T-helper 1 cell treated with Interleukin-12 subunit alpha and Interleukin-12 subunit beta and Interleukin-4 antibody, amounts not matched to agents 30 μg/mL and 1 μg/mL, for 36 hours (primary cell): ENCODE measurements around the gene RBKS.

Source experiments
- H3K27ac Mint-ChIP-seq: one replicate; pipeline ENCODE4 v1.8.0; 2021; ENCODE audit warnings: mild to moderate bottlenecking, mixed read lengths
- H3K27me3 Mint-ChIP-seq: one replicate; pipeline ENCODE4 v1.8.0; 2021; ENCODE audit warnings: low read depth, mixed read lengths
- H3K36me3 Mint-ChIP-seq: one replicate; pipeline ENCODE4 v1.8.0; 2021; ENCODE audit warnings: low read depth, mixed read lengths
- H3K4me1 Mint-ChIP-seq: one replicate; pipeline ENCODE4 v1.8.0; 2021; ENCODE audit warnings: low read depth, mixed read lengths
- H3K4me3 Mint-ChIP-seq: one replicate; pipeline ENCODE4 v1.8.0; 2021; ENCODE audit warnings: mild to moderate bottlenecking, moderate library complexity, mixed read lengths
- H3K9me3 Mint-ChIP-seq: one replicate; pipeline ENCODE4 v1.8.0; 2021; ENCODE audit warnings: mixed read lengths

RBKS gene

DNA sequence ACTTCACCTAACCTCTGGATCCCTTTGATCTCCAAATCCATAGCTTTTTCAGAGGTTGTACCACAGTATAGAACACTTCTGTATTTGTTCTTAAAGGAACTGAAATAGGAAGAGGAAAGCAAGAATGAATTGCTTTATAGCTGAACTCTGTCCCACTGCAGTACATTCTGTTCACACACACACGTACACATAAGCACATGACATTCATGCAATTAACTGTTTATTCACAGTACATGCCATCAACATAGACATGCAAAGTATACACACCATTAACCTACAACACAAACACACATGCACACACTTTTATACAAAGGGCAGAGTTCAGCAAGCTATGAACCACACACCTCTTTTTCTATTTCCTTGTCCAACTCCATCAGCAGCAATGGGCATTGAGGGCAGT is 75.4 kb downstream of the RBKS start:
- Mint-ChIP-seq H3K9me3 (no peaks in the 10 kb centered on the region), H3K36me3 (no peaks in the 10 kb centered on the region), H3K27me3 (peaks cover 11% of the 10 kb centered on the region), H3K27ac (no peak overlapping the region), H3K4me1 (peaks cover 5% of the 10 kb centered on the region), H3K4me3 (no peak overlapping the region)

GRCh38 chr2:27811768-27812167 is 78.4 kb downstream of the RBKS start:
- Mint-ChIP-seq H3K9me3 (no peaks in the 10 kb centered on the region), H3K36me3 (no peaks in the 10 kb centered on the region), H3K4me1 (peaks cover 5% of the 10 kb centered on the region), H3K4me3 (no peak overlapping the region), H3K27ac (no peak overlapping the region), H3K27me3 (peaks cover 11% of the 10 kb centered on the region)

DNA sequence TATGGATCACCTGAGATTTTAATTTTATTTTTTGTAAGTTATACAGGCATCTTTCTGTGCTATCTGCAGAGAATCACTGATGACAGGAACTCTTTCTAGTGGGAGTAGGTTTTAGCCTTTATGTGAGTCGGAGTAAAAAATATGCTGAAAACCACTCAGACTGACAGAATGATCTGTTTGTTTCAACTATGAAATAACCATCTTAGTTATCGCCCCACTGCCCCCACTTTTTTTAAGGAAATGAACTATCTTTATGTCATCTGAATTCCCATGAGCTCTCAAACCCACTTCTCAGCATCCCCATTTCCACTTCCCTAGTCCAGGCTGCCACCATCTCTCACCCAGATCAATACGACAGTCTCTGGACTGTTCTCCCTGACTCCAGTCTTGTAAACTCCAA is 79.7 kb downstream of the RBKS start:
- H3K36me3 Mint-ChIP-seq, result no peaks in the 10 kb centered on the region
- no peaks in the 10 kb centered on the region for H3K9me3 Mint-ChIP-seq
- H3K27me3 Mint-ChIP-seq, result peaks cover 11% of the 10 kb centered on the region
- no peak overlapping the region for H3K27ac Mint-ChIP-seq
- H3K4me1 Mint-ChIP-seq, result peaks cover 5% of the 10 kb centered on the region
- no peak overlapping the region for H3K4me3 Mint-ChIP-seq

DNA sequence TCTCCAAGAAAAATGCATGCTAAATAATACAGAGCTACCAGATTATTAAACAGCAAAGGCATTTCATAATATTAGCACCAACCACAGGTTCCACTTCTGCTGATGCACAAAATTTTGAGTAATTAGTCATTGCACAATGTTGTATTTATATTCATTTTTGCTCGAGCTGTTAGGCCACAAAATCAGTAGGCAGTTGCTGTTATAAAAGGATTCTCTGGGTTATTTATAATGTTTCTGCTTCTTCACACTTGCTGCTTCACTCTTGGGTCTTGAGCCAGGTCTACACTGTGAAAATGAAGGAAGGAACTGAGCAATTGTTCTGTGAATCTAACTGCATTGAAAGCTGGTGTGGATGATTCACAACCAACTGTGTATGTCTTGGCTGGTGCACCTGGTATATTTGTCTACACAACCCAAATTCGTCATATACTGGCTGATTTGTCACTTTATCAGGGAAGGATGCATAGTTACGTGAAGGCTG is 80.4 kb downstream of the RBKS start:
- no peaks in the 10 kb centered on the region for H3K36me3 Mint-ChIP-seq
- no peaks in the 10 kb centered on the region for H3K9me3 Mint-ChIP-seq
- no peak overlapping the region for H3K27ac Mint-ChIP-seq
- no peak overlapping the region for H3K4me3 Mint-ChIP-seq
- peaks cover 5% of the 10 kb centered on the region for H3K4me1 Mint-ChIP-seq
- peaks cover 11% of the 10 kb centered on the region for H3K27me3 Mint-ChIP-seq

GRCh38 chr2:27808984-27809383 is 81.2 kb downstream of the RBKS start:
- Mint-ChIP-seq H3K4me3 (no peak overlapping the region), H3K36me3 (no peaks in the 10 kb centered on the region), H3K9me3 (no peaks in the 10 kb centered on the region), H3K4me1 (peaks cover 5% of the 10 kb centered on the region), H3K27me3 (peaks cover 7% of the 10 kb centered on the region), H3K27ac (no peak overlapping the region)

GRCh38 chr2:27808418-27808817 is 81.8 kb downstream of the RBKS start:
- no peaks in the 10 kb centered on the region for H3K36me3 Mint-ChIP-seq
- H3K27ac Mint-ChIP-seq, result no peak overlapping the region
- peaks cover 5% of the 10 kb centered on the region for H3K4me1 Mint-ChIP-seq
- no peak overlapping the region for H3K4me3 Mint-ChIP-seq
- no peaks in the 10 kb centered on the region for H3K9me3 Mint-ChIP-seq
- peaks cover 7% of the 10 kb centered on the region for H3K27me3 Mint-ChIP-seq

DNA sequence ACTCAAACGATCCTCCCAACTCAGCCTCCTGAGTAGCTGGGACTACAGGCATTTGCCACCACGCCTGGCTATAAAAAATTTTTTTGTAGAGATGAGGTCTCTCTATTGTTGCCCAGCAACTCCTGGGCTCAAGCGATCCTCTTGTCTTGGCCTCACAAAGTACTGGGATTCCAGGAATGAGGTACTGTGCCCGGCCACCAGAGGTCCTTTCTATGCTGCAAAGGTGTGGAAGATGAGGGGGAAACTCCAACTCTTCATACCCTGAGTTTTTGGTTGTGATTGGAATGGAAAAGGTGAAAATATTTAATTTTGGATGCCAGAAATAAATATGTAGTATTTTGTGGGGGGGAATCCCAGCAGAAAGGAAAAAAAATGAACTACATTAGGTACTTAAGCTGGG is 82.7 kb downstream of the RBKS start:
- Mint-ChIP-seq H3K4me1 (peaks cover 5% of the 10 kb centered on the region), H3K27me3 (peaks cover 7% of the 10 kb centered on the region)

GRCh38 chr2:27806311-27807059 is 83.7 kb downstream of the RBKS start:
- Mint-ChIP-seq H3K27ac (no peak overlapping the region), H3K9me3 (no peaks in the 10 kb centered on the region), H3K36me3 (no peaks in the 10 kb centered on the region), H3K4me3 (no peak overlapping the region), H3K4me1 (peaks cover 3% of the 10 kb centered on the region), H3K27me3 (peaks cover 4% of the 10 kb centered on the region)

More for the DNA sequence above, 82.7 kb downstream of the RBKS start:
- Mint-ChIP-seq H3K36me3 (no peaks in the 10 kb centered on the region), H3K4me3 (no peak overlapping the region), H3K9me3 (no peaks in the 10 kb centered on the region), H3K27ac (no peak overlapping the region)

DNA sequence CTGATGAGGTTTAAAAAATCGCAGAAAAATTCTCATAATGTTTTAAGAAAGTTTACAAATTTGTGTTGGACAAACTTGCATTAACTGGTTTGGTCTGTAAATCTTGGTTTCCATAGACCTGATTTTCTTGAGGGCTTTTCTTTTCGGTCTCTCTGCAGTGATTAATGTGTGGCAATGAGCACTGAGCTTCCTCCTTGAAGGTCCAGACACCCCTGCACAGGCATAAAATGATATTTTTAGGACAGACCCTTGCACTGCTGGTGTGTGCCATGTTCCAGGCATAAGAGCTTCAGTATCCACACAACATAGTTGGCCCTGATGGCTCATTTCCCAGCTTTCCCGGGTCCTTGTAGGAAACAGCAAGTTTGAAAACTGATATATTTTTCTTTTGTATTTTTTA is 85.0 kb downstream of the RBKS start:
- Mint-ChIP-seq H3K27me3 (peaks cover 2% of the 10 kb centered on the region), H3K4me3 (no peak overlapping the region), H3K36me3 (no peaks in the 10 kb centered on the region), H3K9me3 (no peaks in the 10 kb centered on the region), H3K27ac (no peak overlapping the region), H3K4me1 (peaks cover 3% of the 10 kb centered on the region)

DNA sequence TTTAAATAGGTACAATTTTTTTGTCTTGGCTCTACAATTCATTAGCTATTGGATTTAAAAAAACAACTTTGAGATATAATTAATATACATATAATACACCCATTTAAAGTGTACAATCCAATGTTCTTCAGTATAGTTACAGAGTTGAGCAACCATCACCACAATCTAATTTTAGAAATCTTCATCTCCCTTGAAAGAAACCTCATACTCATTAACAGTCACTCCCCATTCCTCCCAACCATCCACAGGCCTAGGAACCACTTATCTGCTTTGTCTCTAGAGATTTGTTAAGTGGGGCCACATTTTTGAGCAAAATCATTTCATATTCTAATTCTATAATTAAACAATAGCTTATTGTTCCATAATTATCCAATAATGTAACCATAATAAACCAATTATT is 86.0 kb downstream of the RBKS start:
- no peak overlapping the region for H3K27ac Mint-ChIP-seq
- H3K4me1 Mint-ChIP-seq, result no peaks in the 10 kb centered on the region
- no peak overlapping the region for H3K4me3 Mint-ChIP-seq
- H3K9me3 Mint-ChIP-seq, result no peaks in the 10 kb centered on the region
- H3K27me3 Mint-ChIP-seq, result no peaks in the 10 kb centered on the region
- no peaks in the 10 kb centered on the region for H3K36me3 Mint-ChIP-seq

DNA sequence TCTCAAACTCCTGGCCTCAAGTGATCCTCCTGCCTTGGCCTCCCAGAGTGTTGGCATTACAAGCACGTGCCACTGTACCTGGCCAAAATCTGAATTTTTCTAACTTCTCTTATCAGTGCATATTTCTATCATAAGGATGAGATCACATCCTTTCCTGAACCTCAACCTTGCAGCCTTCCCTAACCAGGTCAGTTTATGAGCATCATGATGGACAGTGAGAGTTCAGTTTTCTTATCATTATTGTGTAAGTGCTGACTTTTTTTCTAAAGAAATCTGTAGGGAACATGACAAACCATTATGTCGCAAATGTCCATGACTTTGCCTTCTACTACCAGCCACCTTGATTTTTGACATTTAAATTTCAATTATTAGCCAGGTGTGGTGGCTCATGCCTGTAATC is 87.1 kb downstream of the RBKS start:
- Mint-ChIP-seq H3K27me3 (no peaks in the 10 kb centered on the region), H3K4me1 (no peaks in the 10 kb centered on the region), H3K27ac (no peak overlapping the region), H3K9me3 (no peaks in the 10 kb centered on the region), H3K36me3 (no peaks in the 10 kb centered on the region), H3K4me3 (no peak overlapping the region)

GRCh38 chr2:27802547-27802946 is 87.6 kb downstream of the RBKS start:
- Mint-ChIP-seq H3K9me3 (no peaks in the 10 kb centered on the region), H3K27ac (no peak overlapping the region)

DNA sequence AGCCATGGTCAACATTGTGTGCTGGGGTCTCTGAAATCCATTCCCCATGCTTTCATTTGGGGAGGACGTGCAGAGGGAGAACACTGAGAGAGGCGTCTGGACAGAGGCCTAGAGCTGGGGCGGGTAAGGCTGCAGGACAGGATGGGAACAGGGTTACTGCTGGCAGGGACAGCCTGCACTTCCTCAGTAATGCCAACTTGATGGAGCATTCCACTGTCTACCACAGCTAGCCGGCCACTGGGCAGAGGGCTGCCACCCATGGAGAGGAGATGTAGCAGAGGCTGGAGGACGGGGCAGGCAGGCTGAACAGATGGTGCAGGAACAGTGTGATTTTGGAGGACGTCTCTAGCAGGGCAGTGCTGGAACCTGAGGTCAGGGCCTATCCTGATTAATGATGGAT is 89.3 kb downstream of the RBKS start:
- H3K27me3 Mint-ChIP-seq, result no peaks in the 10 kb centered on the region
- no peak overlapping the region for H3K4me3 Mint-ChIP-seq
- H3K4me1 Mint-ChIP-seq, result no peaks in the 10 kb centered on the region
- H3K27ac Mint-ChIP-seq, result no peak overlapping the region
- H3K9me3 Mint-ChIP-seq, result no peaks in the 10 kb centered on the region
- H3K36me3 Mint-ChIP-seq, result no peaks in the 10 kb centered on the region

More at GRCh38 chr2:27802547-27802946, 87.6 kb downstream of the RBKS start:
- no peaks in the 10 kb centered on the region for H3K27me3 Mint-ChIP-seq
- no peaks in the 10 kb centered on the region for H3K36me3 Mint-ChIP-seq
- no peaks in the 10 kb centered on the region for H3K4me1 Mint-ChIP-seq
- H3K4me3 Mint-ChIP-seq, result no peak overlapping the region

GRCh38 chr2:27799646-27800010 is 90.6 kb downstream of the RBKS start:
- Mint-ChIP-seq H3K4me3 (no peak overlapping the region), H3K9me3 (no peaks in the 10 kb centered on the region), H3K27me3 (no peaks in the 10 kb centered on the region), H3K27ac (no peak overlapping the region), H3K36me3 (no peaks in the 10 kb centered on the region), H3K4me1 (no peaks in the 10 kb centered on the region)

GRCh38 chr2:27798948-27799645 is 91.1 kb downstream of the RBKS start:
- H3K4me3 Mint-ChIP-seq, result no peak overlapping the region
- no peaks in the 10 kb centered on the region for H3K27me3 Mint-ChIP-seq
- H3K27ac Mint-ChIP-seq, result no peak overlapping the region
- H3K4me1 Mint-ChIP-seq, result no peaks in the 10 kb centered on the region
- H3K36me3 Mint-ChIP-seq, result no peaks in the 10 kb centered on the region
- H3K9me3 Mint-ChIP-seq, result no peaks in the 10 kb centered on the region
